HG02840 (cell line): ENCODE data around the gene GPR152.
"Not testable (repeated sequence)": the region's sequence is repeated elsewhere in the genome, so short reads cannot be mapped to it uniquely, and the experiment has no call there.

Experiments used
- ATAC-seq: cut with Tn5 transposase; IDR thresholded peaks from one replicate; pipeline ENCODE4 v1.9.1; 2021; ENCODE audit warnings: mild to moderate bottlenecking, moderate library complexity, moderate number of reproducible peaks; ENCODE audit not compliant: unreplicated experiment, low FRiP score

GPR152 gene

GRCh38 chr11:67431346-67432249 is 20.9 kb downstream of the GPR152 start:
- no peak for ATAC-seq

GRCh38 chr11:67429722-67430121 is 22.8 kb downstream of the GPR152 start:
- ATAC-seq = no peak

- ATAC-seq = no peak
Measured at GRCh38 chr11:67429038-67429668, 23.4 kb downstream of the GPR152 start.

- peak; percentile 76 for ATAC-seq
Measured at GRCh38 chr11:67428052-67429001, 24.2 kb downstream of the GPR152 start, which contains the start of gene RPS6KB2. Gene RPS6KB2 (plus strand): TSS chr11:67428494. CDS start chr11:67428546, 52 bp downstream.

- not testable (repeated sequence) for ATAC-seq
Measured at GRCh38 chr11:67427364-67427859, 25.1 kb downstream of the GPR152 start.

GRCh38 chr11:67423891-67424613 is 28.5 kb downstream of the GPR152 start:
- ATAC-seq = no peak

- no peak for ATAC-seq
Measured at GRCh38 chr11:67423466-67423865, 29.1 kb downstream of the GPR152 start.

- ATAC-seq = no peak
Measured at GRCh38 chr11:67422891-67423290, 29.6 kb downstream of the GPR152 start.

GRCh38 chr11:67421430-67422031 is 31.0 kb downstream of the GPR152 start:
- ATAC-seq = no peak

GRCh38 chr11:67420646-67421429 is 31.7 kb downstream of the GPR152 start:
- peak; percentile 77 for ATAC-seq

- no peak for ATAC-seq
Measured at GRCh38 chr11:67420147-67420645, 32.3 kb downstream of the GPR152 start.

GRCh38 chr11:67419325-67420049 is 33.0 kb downstream of the GPR152 start:
- no peak for ATAC-seq

- no peak for ATAC-seq
Measured at GRCh38 chr11:67418476-67419281, 33.9 kb downstream of the GPR152 start.

GRCh38 chr11:67417425-67417824 is 35.1 kb downstream of the GPR152 start:
- ATAC-seq = no peak

GRCh38 chr11:67416416-67417335 is 35.9 kb downstream of the GPR152 start:
- ATAC-seq = no peak
